B cell (primary cell): Measurements from ENCODE around the gene SMARCD2. TPM values are rescaled to one million over a fixed set of nuclear protein-coding genes. Genes with fewer than 3 reads are reported as not detected.

Experiments used
- ATAC-seq: fragments of 200-7000 bp; cut with Tn5 transposase; one replicate; pipeline ENCODE4 v1.10.0; 2021; ENCODE audit warnings: low read depth, mild to moderate bottlenecking, moderate number of reproducible peaks, moderate library complexity
- CTCF ChIA-PET: fragments of 350-600 bp; sonication (Branson Sonifier 250); formaldehyde crosslinking; loops from one replicate; lab custom pipeline; 2021; ENCODE audit warnings: antibody characterized with exemption, inconsistent platforms; lab: Charles Lee
- POLR2A ChIA-PET: fragments of 350-600 bp; sonication (Branson Sonifier 250); formaldehyde crosslinking; loops from one replicate; lab custom pipeline; 2021; ENCODE audit warnings: antibody characterized with exemption; lab: Charles Lee
- DNase-seq: peaks from one replicate; pipeline ENCODE4 v3.0.0; 2013
- H2AFZ ChIP-seq: 2 replicates; pipeline ENCODE4 v1.6.1; 2012; ENCODE audit warnings: mild to moderate bottlenecking, low read depth, low read length; ENCODE audit not compliant: insufficient read depth, poor library complexity, severe bottlenecking
- H3K27ac ChIP-seq, 2 donors: 1 replicate in 1 of 2; 2 replicates in 1 of 2; pipeline ENCODE4 v1.5.1; 2012 to 2013; ENCODE audit warnings: low read length in 2 of 2, mild to moderate bottlenecking in 2 of 2, moderate library complexity in 1 of 2
- H3K27me3 ChIP-seq, 4 experiments: fragments of 200-600 bp in 1 of 4; sonication (generic) in 1 of 4; replicated peaks in 1 of 4; 1 replicate in 2 of 4; 2 replicates in 2 of 4; pipeline versions ENCODE4 v1.6.1 to v1.7.0; 2013 to 2016; ENCODE audit warnings: low read length in 3 of 4, mild to moderate bottlenecking in 2 of 4, mixed read lengths in 1 of 4, moderate library complexity in 1 of 4; ENCODE audit not compliant: insufficient read depth in 4 of 4, control insufficient read depth in 3 of 4; ENCODE audit errors: control extremely low read depth in 1 of 4
- H3K36me3 ChIP-seq, 2 experiments: replicated peaks in 1 of 2; 1 replicate in 1 of 2; 2 replicates in 1 of 2; pipeline versions ENCODE4 v1.6.1 to v1.7.1; 2013; ENCODE audit warnings: low read length in 1 of 2; ENCODE audit not compliant: insufficient read depth in 2 of 2, control insufficient read depth in 1 of 2; ENCODE audit errors: control extremely low read depth in 1 of 2, extremely low read depth in 1 of 2
- H3K4me1 ChIP-seq, 2 donors: fragments of 200-600 bp in 1 of 2; sonication (generic) in 1 of 2; 1 replicate in 1 of 2; 2 replicates in 1 of 2; pipeline versions ENCODE4 v1.5.1 to v1.6.1; 2013 to 2017; ENCODE audit warnings: low read length in 2 of 2; ENCODE audit not compliant: control insufficient read depth in 2 of 2, insufficient read depth in 2 of 2
- H3K4me2 ChIP-seq: replicated peaks from 2 replicates; pipeline ENCODE3; 2012; ENCODE audit warnings: mild to moderate bottlenecking, low read depth, low read length; ENCODE audit not compliant: poor library complexity, severe bottlenecking
- H3K4me3 ChIP-seq, 5 experiments: fragments of 200-600 bp in 1 of 5; sonication (generic) in 1 of 5; 1 replicate in 3 of 5; 2 replicates in 2 of 5; pipeline versions ENCODE4 v1.5.1 to v1.7.0; 2011 to 2016; ENCODE audit warnings: low read length in 4 of 5, mild to moderate bottlenecking in 4 of 5, low read depth in 2 of 5, control low read depth in 1 of 5, moderate library complexity in 1 of 5; ENCODE audit not compliant: insufficient read depth in 1 of 5; ENCODE audit errors: control extremely low read depth in 1 of 5, extremely low read depth in 1 of 5
- H3K79me2 ChIP-seq: fragments of 200-600 bp; sonication (generic); one replicate; pipeline ENCODE4 v1.6.0; 2016; ENCODE audit warnings: low read length; ENCODE audit not compliant: control insufficient read depth, insufficient read depth
- H3K9ac ChIP-seq: fragments of 200-600 bp; sonication (generic); 2 replicates; pipeline ENCODE4 v1.6.1; 2017; ENCODE audit warnings: mild to moderate bottlenecking, low read length, moderate library complexity
- H3K9me3 ChIP-seq, 3 donors: one replicate each; pipeline versions ENCODE4 v1.6.1 to v1.7.1; 2013; ENCODE audit warnings: low read length in 2 of 3; ENCODE audit not compliant: control insufficient read depth in 2 of 3, insufficient read depth in 1 of 3; ENCODE audit errors: control extremely low read depth in 1 of 3
- H4K20me1 ChIP-seq: 2 replicates; pipeline ENCODE4 v1.6.0; 2012; ENCODE audit warnings: mild to moderate bottlenecking, low read length; ENCODE audit not compliant: insufficient read depth, control insufficient read depth, poor library complexity, severe bottlenecking
- H3K27ac Mint-ChIP-seq: one replicate; pipeline ENCODE4 v1.8.0; 2021; ENCODE audit warnings: mixed read lengths
- H3K27me3 Mint-ChIP-seq: one replicate; pipeline ENCODE4 v1.8.0; 2021; ENCODE audit warnings: mixed read lengths
- H3K4me1 Mint-ChIP-seq: one replicate; pipeline ENCODE4 v1.8.0; 2021; ENCODE audit warnings: mixed read lengths
- H3K4me3 Mint-ChIP-seq: one replicate; pipeline ENCODE4 v1.8.0; 2021; ENCODE audit warnings: mixed read lengths
- H3K9me3 Mint-ChIP-seq: one replicate; pipeline ENCODE4 v1.8.0; 2022; ENCODE audit warnings: mixed read lengths; ENCODE audit not compliant: insufficient read depth
- CTCF ChIP-seq: fragments of 200-600 bp; IDR thresholded peaks from one replicate; pipeline ENCODE4 v1.8.0; 2022; ENCODE audit warnings: antibody characterized with exemption, mild to moderate bottlenecking
- EZH2 ChIP-seq: IDR thresholded peaks from 2 replicates; pipeline ENCODE4 v1.6.1; 2012; ENCODE audit warnings: borderline replicate concordance, low read depth, mild to moderate bottlenecking, moderate library complexity, low read length; ENCODE audit not compliant: insufficient read depth, poor library complexity, severe bottlenecking
- WGBS: methylation state at CpG from one replicate; pipeline ENCODE4 v1.1.5; 2013; ENCODE audit warnings: missing lambda C conversion rate; ENCODE audit not compliant: insufficient coverage; 5-methylcytosine and 5-hydroxymethylcytosine counted together
- intact Hi-C: fragments of 100-400 bp; cut with micrococcal nuclease; formaldehyde crosslinking; loops from one replicate; pipeline ENCODE4 v1.10.0; 2022
- polyA plus RNA-seq: library from polyadenylated mRNA; depleted of rRNA; stranded (reverse); fragments of >200 nt; gene quantifications from 2 replicates; pipeline ENCODE4 v1.2.3, GENCODE V29; 2012
- total RNA-seq, 2 donors: library from RNA; stranded (reverse); fragments of 120-200 nt in 1 of 2; gene quantifications; 1 replicate in 1 of 2; 2 replicates in 1 of 2; pipeline versions ENCODE4 v1.2.3 to v1.2.4, GENCODE V29; 2013 to 2022

Gene SMARCD2
- total and polyA plus RNA-seq, 2 donors (not counting 1 experiment from before 2014, with no cell fraction given) = 60.6 to 124 TPM

- POLR2A ChIA-PET = interaction anchor here (0.6 to 1.2 kb wide), 3 partner anchors 8 to 394 kb away, joined by 3 to 8 read pairs (median 3); no protein-coding TSS in a partner anchor
- Histone ChIP-seq H4K20me1 (peaks cover 15% of the 10 kb centered on the region), H3K4me2 (no peak overlapping the region), H3K4me1 (peaks cover 28 to 42% of the 10 kb centered on the region in 2 donors), H3K9ac (no peak overlapping the region), H3K9me3 (no peaks in the 10 kb centered on the region), H3K27ac (no peak overlapping the region), H3K36me3 (peaks cover 2 to 70% of the 10 kb centered on the region in 2 experiments), H3K79me2 (peaks cover 36% of the 10 kb centered on the region), H3K4me3 (no peak overlapping the region), H2AFZ (no peak overlapping the region), H3K27me3 (no peaks in the 10 kb centered on the region)
- CTCF ChIA-PET = interaction anchor here (0.9 to 1.1 kb wide), 2 partner anchors 8 to 11 kb away, joined by 3 to 4 read pairs; no protein-coding TSS in a partner anchor
- Mint-ChIP-seq H3K27me3 (no peaks in the 10 kb centered on the region), H3K4me1 (peaks cover 60% of the 10 kb centered on the region), H3K27ac (peak overlapping the region; percentile 2), H3K4me3 (no peak overlapping the region), H3K9me3 (no peaks in the 10 kb centered on the region)
- DNase-seq = no peak
- TF ChIP-seq CTCF (no peak), EZH2 (no peak)
- WGBS = 87% methylated on average over 10 of the region's 15 CpGs
- intact Hi-C loops = no loop called here
- no peak for ATAC-seq
These were observed 11.5 kb downstream of the SMARCD2 start for GRCh38 chr17:63830904-63831491.

- ChIA-PET POLR2A (interaction anchor here (0.6 to 1.2 kb wide), 3 partner anchors 9 to 393 kb away, joined by 3 to 8 read pairs (median 3); partner anchors contain the start of gene DDX42), CTCF (interaction anchor here (1.1 to 1.5 kb wide), 2 partner anchors 9 to 19 kb away, joined by 4 read pairs; no protein-coding TSS in a partner anchor)
- Histone ChIP-seq H3K27ac (no peak overlapping the region), H3K4me3 (no peak overlapping the region), H3K9me3 (no peaks in the 10 kb centered on the region), H3K79me2 (peaks cover 40% of the 10 kb centered on the region), H3K4me1 (peaks cover 34 to 45% of the 10 kb centered on the region in 2 donors), H3K4me2 (no peak overlapping the region), H3K36me3 (peaks cover 2 to 71% of the 10 kb centered on the region in 2 experiments), H3K27me3 (no peaks in the 10 kb centered on the region), H4K20me1 (peaks cover 9% of the 10 kb centered on the region), H2AFZ (no peak overlapping the region), H3K9ac (no peak overlapping the region)
- no peak overlapping the region for H3K27ac Mint-ChIP-seq
- no peak overlapping the region for H3K4me3 Mint-ChIP-seq
- DNase-seq (no peak), ATAC-seq (no peak)
- intact Hi-C loops = no loop called here
- 100% methylated on average over 2 of the region's 5 CpGs for whole genome bisulfite sequencing
- TF ChIP-seq EZH2 (no peak), CTCF (no peak)
- H3K4me1 Mint-ChIP-seq = peaks cover 66% of the 10 kb centered on the region
- H3K9me3 Mint-ChIP-seq = no peaks in the 10 kb centered on the region
- H3K27me3 Mint-ChIP-seq = no peaks in the 10 kb centered on the region
These were observed 12.2 kb downstream of the SMARCD2 start for GRCh38 chr17:63830278-63830677.
